Sigmoid colon (tissue), 7 donors: ENCODE measurements around the gene MBD2. TPM values are rescaled to one million over a fixed set of nuclear protein-coding genes. Genes with fewer than 3 reads are reported as not detected.

ENCODE experiments used
- DNase-seq: peaks from one replicate; pipeline ENCODE4 v3.0.0-alpha.2; 2019
- H3K27ac ChIP-seq, 4 donors: fragments of 200-600 bp; sonication (generic); one replicate each; pipeline ENCODE4 v1.5.1; 2016 to 2019; ENCODE audit warnings: mild to moderate bottlenecking in 1 of 4
- H3K27me3 ChIP-seq, 3 donors: fragments of 200-600 bp; sonication (generic); one replicate each; pipeline ENCODE4 v1.5.1; 2019; ENCODE audit warnings: mild to moderate bottlenecking in 1 of 3
- H3K36me3 ChIP-seq, 4 donors: fragments of 200-600 bp; sonication (generic); one replicate each; pipeline ENCODE4 v1.5.1; 2016 to 2019
- H3K4me1 ChIP-seq, 4 donors: fragments of 200-600 bp; sonication (generic); one replicate each; pipeline ENCODE4 v1.5.1; 2017 to 2019
- H3K4me3 ChIP-seq, 4 donors: fragments of 200-600 bp; sonication (generic); one replicate each; pipeline ENCODE4 v1.5.1; 2017 to 2019; ENCODE audit warnings: mild to moderate bottlenecking in 2 of 4, moderate library complexity in 1 of 4
- H3K9me3 ChIP-seq, 4 donors: fragments of 200-600 bp in 3 of 4; sonication (generic) in 3 of 4; one replicate each; pipeline versions ENCODE4 v1.5.1 to v1.6.1; 2013 to 2019
- CTCF ChIP-seq, 4 experiments: fragments of 450-650 bp in 3 of 4; fragments of 200-600 bp in 1 of 4; IDR thresholded peaks; one replicate each; pipeline ENCODE4 v1.5.1; 2016 to 2019; ENCODE audit warnings: antibody characterized with exemption in 4 of 4, mild to moderate bottlenecking in 3 of 4, moderate library complexity in 2 of 4
- EP300 ChIP-seq, 4 donors: sonication (generic); formaldehyde crosslinking; IDR thresholded peaks; one replicate each; pipeline ENCODE4 v1.6.1; 2017; ENCODE audit warnings: antibody characterized with exemption in 4 of 4
- POLR2A ChIP-seq, 2 donors: fragments of 450-650 bp; IDR thresholded peaks; one replicate each; pipeline ENCODE4 v1.6.1; 2016; ENCODE audit warnings: antibody characterized with exemption in 2 of 2, mild to moderate bottlenecking in 2 of 2, moderate library complexity in 2 of 2
- POLR2AphosphoS5 ChIP-seq, 4 donors: sonication (generic); formaldehyde crosslinking; IDR thresholded peaks; one replicate each; pipeline ENCODE4 v1.6.1; 2017; ENCODE audit warnings: antibody characterized with exemption in 4 of 4
- WGBS, 2 donors: extraction: QIAGEN DNeasy Blood & Tissue Kit; methylation state at CpG; one replicate each; pipeline ENCODE4 v1.1.7; 2013; 5-methylcytosine and 5-hydroxymethylcytosine counted together
- intact Hi-C: fragments of 100-400 bp; cut with DNase I; formaldehyde crosslinking; loops from one replicate; pipeline ENCODE4 v1.15.1; 2023
- polyA plus RNA-seq, 3 donors: library from polyadenylated mRNA; stranded (reverse); fragments of 200-250 nt; gene quantifications; one replicate each; pipeline ENCODE4 v1.2.3, GENCODE V29; 2013
- total RNA-seq, 4 donors: library from RNA; depleted of rRNA; stranded (reverse); fragments of >200 nt; gene quantifications; one replicate each; pipeline ENCODE4 v1.1.0, GENCODE V29; 2016
- donor health status: healthy with polysubstance abuse.
- donor health status: Bipolar disorder and iron deficiency.
- donor health status: healthy.

The MBD2 gene
- total and polyA plus RNA-seq, 7 donors: 21.4 to 36.7 (median 32.1) TPM

- H3K9me3 ChIP-seq: no peaks in the 10 kb centered on the region
- no peak for TF ChIP-seq CTCF (IDR thresholded peaks at IDR 0.05)
- no peak for TF ChIP-seq EP300 (IDR thresholded peaks at IDR 0.05)
- TF ChIP-seq POLR2AphosphoS5 (IDR thresholded peaks at IDR 0.05): no peak
- TF ChIP-seq POLR2A (IDR thresholded peaks at IDR 0.05): no peak
- no peak overlapping the region for H3K4me3 ChIP-seq
- H3K36me3 ChIP-seq: peaks cover 10 to 53% (median 15%) of the 10 kb centered on the region in 4 donors
- H3K27me3 ChIP-seq: no peaks in the 10 kb centered on the region
- intact Hi-C loops: no loop called here
- no peak overlapping the region for H3K27ac ChIP-seq
- H3K4me1 ChIP-seq: peaks cover 0 to 6% (median 0%) of the 10 kb centered on the region in 4 donors
- DNase-seq: no peak
- 96% methylated on average over 1 of the region's 1 CpG for WGBS, 2 donors
Measured at GRCh38 chr18:54165450-54165849, 59.0 kb downstream of the MBD2 start.

GRCh38 chr18:54163453-54163852 is 61.0 kb downstream of the MBD2 start:
- peaks cover 18 to 73% (median 28%) of the 10 kb centered on the region in 4 donors for H3K36me3 ChIP-seq
- intact Hi-C loops: no loop called here
- peaks cover 0 to 6% (median 0%) of the 10 kb centered on the region in 4 donors for H3K4me1 ChIP-seq
- no peak overlapping the region for H3K4me3 ChIP-seq
- H3K27ac ChIP-seq: no peak overlapping the region
- no peaks in the 10 kb centered on the region for H3K9me3 ChIP-seq
- no peaks in the 10 kb centered on the region for H3K27me3 ChIP-seq
- no peak for TF ChIP-seq POLR2A (IDR thresholded peaks at IDR 0.05)
- no peak for TF ChIP-seq POLR2AphosphoS5 (IDR thresholded peaks at IDR 0.05)
- TF ChIP-seq EP300 (IDR thresholded peaks at IDR 0.05): no peak
- no peak for TF ChIP-seq CTCF (IDR thresholded peaks at IDR 0.05)
- no peak for DNase-seq
- WGBS, 2 donors: 90% methylated on average over 1 of the region's 1 CpG

- TF ChIP-seq CTCF (IDR thresholded peaks at IDR 0.05) (no peak), EP300 (IDR thresholded peaks at IDR 0.05) (no peak), POLR2A (IDR thresholded peaks at IDR 0.05) (no peak), POLR2AphosphoS5 (IDR thresholded peaks at IDR 0.05) (no peak)
- Histone ChIP-seq H3K9me3 (no peaks in the 10 kb centered on the region), H3K36me3 (peaks cover 18 to 84% (median 33%) of the 10 kb centered on the region in 4 donors), H3K27ac (no peak overlapping the region), H3K4me1 (peaks cover 0 to 6% (median 0%) of the 10 kb centered on the region in 4 donors), H3K4me3 (no peak overlapping the region), H3K27me3 (no peaks in the 10 kb centered on the region)
- intact Hi-C loops: no loop called here
- WGBS, 2 donors: 71 to 96% methylated on average over 2 of the region's 2 CpGs
- no peak for DNase-seq
Measured at GRCh38 chr18:54162431-54162830, 62.0 kb downstream of the MBD2 start.

GRCh38 chr18:54161267-54161666 is 63.2 kb downstream of the MBD2 start:
- intact Hi-C loops: no loop called here
- H3K4me3 ChIP-seq: no peak overlapping the region
- H3K9me3 ChIP-seq: no peaks in the 10 kb centered on the region
- no peak for TF ChIP-seq POLR2A (IDR thresholded peaks at IDR 0.05)
- TF ChIP-seq CTCF (IDR thresholded peaks at IDR 0.05): no peak
- no peak for TF ChIP-seq POLR2AphosphoS5 (IDR thresholded peaks at IDR 0.05)
- no peak for TF ChIP-seq EP300 (IDR thresholded peaks at IDR 0.05)
- no peaks in the 10 kb centered on the region for H3K27me3 ChIP-seq
- H3K36me3 ChIP-seq: peaks cover 18 to 90% (median 34%) of the 10 kb centered on the region in 4 donors
- no peak overlapping the region for H3K27ac ChIP-seq
- peaks cover 0 to 6% (median 0%) of the 10 kb centered on the region in 4 donors for H3K4me1 ChIP-seq
- DNase-seq: no peak

GRCh38 chr18:54159906-54160305 is 64.6 kb downstream of the MBD2 start:
- WGBS, 2 donors: 88 to 91% methylated on average over 1 of the region's 1 CpG
- Histone ChIP-seq H3K9me3 (no peaks in the 10 kb centered on the region), H3K27me3 (no peaks in the 10 kb centered on the region), H3K27ac (no peak overlapping the region), H3K4me1 (peaks cover 0 to 6% (median 0%) of the 10 kb centered on the region in 4 donors), H3K36me3 (peaks cover 18 to 91% (median 34%) of the 10 kb centered on the region in 4 donors), H3K4me3 (no peak overlapping the region)
- DNase-seq: no peak
- intact Hi-C loops: no loop called here
- TF ChIP-seq EP300 (IDR thresholded peaks at IDR 0.05) (no peak), POLR2A (IDR thresholded peaks at IDR 0.05) (no peak), CTCF (IDR thresholded peaks at IDR 0.05) (no peak), POLR2AphosphoS5 (IDR thresholded peaks at IDR 0.05) (no peak)
